GM12865 (cell line): Measurements from ENCODE around the gene ADGRD1.

Source experiments
- DNase-seq: peaks from one replicate; pipeline ENCODE4 v3.0.0; 2010; ENCODE audit warnings: low read depth
- H3K4me3 ChIP-seq: 2 replicates; pipeline ENCODE4 v1.5.1; 2011; ENCODE audit warnings: mild to moderate bottlenecking, low read depth, low read length, control low read depth
- TF ChIP-seq, protein P1 (sequence below): IDR thresholded peaks from 2 replicates; pipeline ENCODE4 v1.5.1; 2011; ENCODE audit warnings: low read length, control low read depth, low read depth, inconsistent platforms; ENCODE audit not compliant: insufficient read depth; ENCODE audit errors: missing control alignments

ADGRD1 gene

GRCh38 chr12:131006036-131006735 lies 52.5 kb downstream of the ADGRD1 start:
- TF ChIP-seq, protein P1, sequence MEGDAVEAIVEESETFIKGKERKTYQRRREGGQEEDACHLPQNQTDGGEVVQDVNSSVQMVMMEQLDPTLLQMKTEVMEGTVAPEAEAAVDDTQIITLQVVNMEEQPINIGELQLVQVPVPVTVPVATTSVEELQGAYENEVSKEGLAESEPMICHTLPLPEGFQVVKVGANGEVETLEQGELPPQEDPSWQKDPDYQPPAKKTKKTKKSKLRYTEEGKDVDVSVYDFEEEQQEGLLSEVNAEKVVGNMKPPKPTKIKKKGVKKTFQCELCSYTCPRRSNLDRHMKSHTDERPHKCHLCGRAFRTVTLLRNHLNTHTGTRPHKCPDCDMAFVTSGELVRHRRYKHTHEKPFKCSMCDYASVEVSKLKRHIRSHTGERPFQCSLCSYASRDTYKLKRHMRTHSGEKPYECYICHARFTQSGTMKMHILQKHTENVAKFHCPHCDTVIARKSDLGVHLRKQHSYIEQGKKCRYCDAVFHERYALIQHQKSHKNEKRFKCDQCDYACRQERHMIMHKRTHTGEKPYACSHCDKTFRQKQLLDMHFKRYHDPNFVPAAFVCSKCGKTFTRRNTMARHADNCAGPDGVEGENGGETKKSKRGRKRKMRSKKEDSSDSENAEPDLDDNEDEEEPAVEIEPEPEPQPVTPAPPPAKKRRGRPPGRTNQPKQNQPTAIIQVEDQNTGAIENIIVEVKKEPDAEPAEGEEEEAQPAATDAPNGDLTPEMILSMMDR = no peak

GRCh38 chr12:131007031-131007739 lies 53.5 kb downstream of the ADGRD1 start:
- no peak for DNase-seq
- TF ChIP-seq, protein P1 = no peak
- H3K4me3 ChIP-seq = no peak overlapping the region

More at GRCh38 chr12:131006036-131006735, 52.5 kb downstream of the ADGRD1 start:
- H3K4me3 ChIP-seq = no peak overlapping the region
- DNase-seq = no peak

DNA sequence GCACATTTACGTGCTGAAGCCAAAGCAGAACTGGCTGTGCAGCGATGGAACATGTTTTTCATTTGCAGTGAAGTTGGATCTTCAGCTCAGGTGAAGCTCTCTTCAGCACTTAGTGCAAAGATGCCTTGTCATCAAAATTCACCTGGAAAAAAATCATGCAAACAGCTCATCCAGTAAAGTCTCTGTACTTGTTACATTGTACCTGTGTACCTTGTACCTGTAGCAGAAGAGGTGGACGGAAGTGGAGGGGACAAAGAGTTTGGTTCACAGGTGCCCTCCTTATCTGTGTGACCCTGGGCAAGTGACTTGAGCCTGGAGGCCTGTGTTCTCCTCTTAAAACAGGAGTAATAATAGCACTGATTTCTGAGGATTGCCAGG lies 54.0 kb downstream of the ADGRD1 start:
- H3K4me3 ChIP-seq = no peak overlapping the region
- DNase-seq = no peak
- TF ChIP-seq, protein P1 = no peak

DNA sequence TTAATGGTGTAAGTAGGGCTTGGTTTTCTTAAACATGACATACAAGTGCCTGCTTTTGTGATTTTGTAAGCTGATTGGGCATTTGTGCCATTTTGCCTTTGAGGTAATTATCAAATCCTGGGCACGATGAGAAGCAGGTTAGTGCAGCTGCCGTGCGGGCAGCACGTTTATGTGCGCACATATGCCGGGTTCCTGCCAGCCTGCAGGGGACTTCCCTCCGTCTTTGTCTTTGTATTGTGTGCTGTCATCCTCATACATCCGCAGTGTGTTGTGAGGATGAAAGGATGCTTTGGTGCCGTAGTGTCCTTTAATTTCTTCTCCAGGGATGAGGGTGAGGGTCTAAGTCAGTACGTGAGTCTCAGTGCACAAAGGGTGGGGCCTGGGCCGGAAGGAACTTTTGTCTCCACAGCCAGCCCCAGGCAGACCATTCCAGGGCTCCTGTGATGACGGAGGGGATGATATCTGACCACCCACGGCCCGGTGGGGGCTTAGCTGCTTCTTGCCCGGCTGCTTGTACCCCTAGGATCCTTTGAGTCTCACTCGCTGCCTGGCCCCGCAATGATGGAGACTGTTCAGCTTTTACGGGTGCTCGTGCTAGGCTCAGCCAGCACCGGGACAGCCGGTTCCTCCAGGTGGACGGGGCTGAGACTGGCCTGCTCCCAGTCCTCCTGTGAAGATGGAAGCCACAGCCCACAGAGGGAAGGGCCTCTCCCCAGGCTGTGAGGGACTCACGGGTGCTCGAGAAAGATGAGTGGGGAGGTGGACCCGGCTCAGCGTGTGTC lies 54.6 kb downstream of the ADGRD1 start:
- H3K4me3 ChIP-seq = no peak overlapping the region
- DNase-seq = no peak
- TF ChIP-seq, protein P1 = no peak

DNA sequence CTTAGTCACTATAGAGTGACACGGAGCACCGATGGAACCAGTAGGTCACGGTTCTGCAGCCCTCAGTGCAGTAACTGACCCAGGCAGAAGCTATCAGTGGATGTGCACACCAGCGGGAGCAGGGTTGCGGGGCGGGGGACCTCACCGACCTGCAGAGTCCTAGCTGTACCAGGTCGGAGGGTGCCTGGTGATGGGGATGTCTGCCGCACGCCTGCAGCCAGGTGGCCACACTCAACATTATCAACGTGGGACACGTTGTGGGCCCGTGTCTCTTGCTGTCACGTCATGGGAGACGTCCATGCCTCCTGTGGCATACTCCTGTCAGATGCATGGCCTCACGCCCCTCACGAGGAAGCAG lies 55.2 kb downstream of the ADGRD1 start:
- DNase-seq = no peak
- TF ChIP-seq, protein P1 = no peak
- H3K4me3 ChIP-seq = no peak overlapping the region

- no peak overlapping the region for H3K4me3 ChIP-seq
- DNase-seq = no peak
- TF ChIP-seq, protein P1 = no peak
Measured at GRCh38 chr12:131009595-131010395, 56.1 kb downstream of the ADGRD1 start.
